Measurements from ENCODE around the gene PTPRA. TPM values are rescaled to one million over a fixed set of nuclear protein-coding genes. Genes with fewer than 3 reads are reported as not detected.

Gene PTPRA
- total RNA-seq, 1 donor from 2014 or later: 92.0 TPM

- Mint-ChIP-seq H3K4me1 (ENCODE audit: low read depth) (peaks cover 16% of the 10 kb centered on the region), H3K36me3 (ENCODE audit: low read depth) (peaks cover 23% of the 10 kb centered on the region), H3K9me3 (no peaks in the 10 kb centered on the region), H3K27me3 (ENCODE audit: low read depth) (no peaks in the 10 kb centered on the region), H3K4me3 (ENCODE audit: low read depth) (no peak overlapping the region), H3K27ac (no peak overlapping the region)
- no peak for DNase-seq (ENCODE audit: low spot score)
- intact Hi-C loops (cut with micrococcal nuclease): no loop called here
Measured at GRCh38 chr20:2865101-2865500, 8.2 kb upstream of the PTPRA start.

GRCh38 chr20:2865630-2866029 is 7.7 kb upstream of the PTPRA start:
- Mint-ChIP-seq H3K4me3 (ENCODE audit: low read depth) (no peak overlapping the region), H3K4me1 (ENCODE audit: low read depth) (peaks cover 20% of the 10 kb centered on the region), H3K27ac (peak overlapping the region; percentile 38), H3K27me3 (ENCODE audit: low read depth) (no peaks in the 10 kb centered on the region), H3K9me3 (no peaks in the 10 kb centered on the region), H3K36me3 (ENCODE audit: low read depth) (peaks cover 23% of the 10 kb centered on the region)
- no peak for DNase-seq (ENCODE audit: low spot score)
- intact Hi-C loops (cut with micrococcal nuclease): no loop called here

GRCh38 chr20:2866236-2866635 is 7.0 kb upstream of the PTPRA start:
- H3K4me3 Mint-ChIP-seq (ENCODE audit: low read depth): no peak overlapping the region
- DNase-seq (ENCODE audit: low spot score): no peak
- H3K27ac Mint-ChIP-seq: no peak overlapping the region
- H3K9me3 Mint-ChIP-seq: no peaks in the 10 kb centered on the region
- peaks cover 26% of the 10 kb centered on the region for H3K4me1 Mint-ChIP-seq (ENCODE audit: low read depth)
- H3K27me3 Mint-ChIP-seq (ENCODE audit: low read depth): no peaks in the 10 kb centered on the region
- H3K36me3 Mint-ChIP-seq (ENCODE audit: low read depth): peaks cover 19% of the 10 kb centered on the region
- intact Hi-C loops (cut with micrococcal nuclease): no loop called here

GRCh38 chr20:2867081-2867864 is 6.0 kb upstream of the PTPRA start:
- Mint-ChIP-seq H3K27ac (no peak overlapping the region), H3K36me3 (ENCODE audit: low read depth) (peaks cover 17% of the 10 kb centered on the region), H3K27me3 (ENCODE audit: low read depth) (no peaks in the 10 kb centered on the region), H3K4me3 (ENCODE audit: low read depth) (no peak overlapping the region), H3K4me1 (ENCODE audit: low read depth) (peaks cover 29% of the 10 kb centered on the region), H3K9me3 (no peaks in the 10 kb centered on the region)
- intact Hi-C loops (cut with micrococcal nuclease): no loop called here
- DNase-seq (ENCODE audit: low spot score): no peak

GRCh38 chr20:2869381-2869780 is 3.9 kb upstream of the PTPRA start:
- no peaks in the 10 kb centered on the region for H3K9me3 Mint-ChIP-seq
- H3K4me1 Mint-ChIP-seq (ENCODE audit: low read depth): peaks cover 35% of the 10 kb centered on the region
- DNase-seq (ENCODE audit: low spot score): no peak
- H3K27me3 Mint-ChIP-seq (ENCODE audit: low read depth): no peaks in the 10 kb centered on the region
- H3K4me3 Mint-ChIP-seq (ENCODE audit: low read depth): no peak overlapping the region
- peaks cover 17% of the 10 kb centered on the region for H3K36me3 Mint-ChIP-seq (ENCODE audit: low read depth)
- H3K27ac Mint-ChIP-seq: no peak overlapping the region
- intact Hi-C loops (cut with micrococcal nuclease): no loop called here

- peak overlapping the region; percentile 27 for H3K4me3 Mint-ChIP-seq (ENCODE audit: low read depth)
- H3K4me1 Mint-ChIP-seq (ENCODE audit: low read depth): peaks cover 40% of the 10 kb centered on the region
- DNase-seq (ENCODE audit: low spot score): no peak
- intact Hi-C loops (cut with micrococcal nuclease): loop anchor here (5.0 kb wide), 1 partner anchor 116 kb away; no protein-coding TSS in a partner anchor
- H3K9me3 Mint-ChIP-seq: no peaks in the 10 kb centered on the region
- H3K36me3 Mint-ChIP-seq (ENCODE audit: low read depth): peaks cover 23% of the 10 kb centered on the region
- H3K27me3 Mint-ChIP-seq (ENCODE audit: low read depth): no peaks in the 10 kb centered on the region
- peak overlapping the region; percentile 21 for H3K27ac Mint-ChIP-seq
Measured at GRCh38 chr20:2871111-2871465, 2.2 kb upstream of the PTPRA start.

GRCh38 chr20:2871661-2872458 is 1.4 kb upstream of the PTPRA start:
- intact Hi-C loops (cut with micrococcal nuclease): loop anchor here (2.0 to 5.0 kb wide), 3 partner anchors 115 to 173 kb away; no protein-coding TSS in a partner anchor
- Mint-ChIP-seq H3K27me3 (ENCODE audit: low read depth) (no peaks in the 10 kb centered on the region), H3K36me3 (ENCODE audit: low read depth) (peaks cover 29% of the 10 kb centered on the region), H3K27ac (peak overlapping the region; percentile 94), H3K9me3 (no peaks in the 10 kb centered on the region), H3K4me3 (ENCODE audit: low read depth) (peak overlapping the region; percentile 88), H3K4me1 (ENCODE audit: low read depth) (peaks cover 48% of the 10 kb centered on the region)
- DNase-seq (ENCODE audit: low spot score): no peak

GRCh38 chr20:2872459-2873009 is 747 bp upstream of the PTPRA start:
- intact Hi-C loops (cut with micrococcal nuclease): loop anchor here (1.0 to 5.0 kb wide), 5 partner anchors 32 to 172 kb away; partner anchors contain the start of genes PCED1A and VPS16
- Mint-ChIP-seq H3K4me3 (ENCODE audit: low read depth) (peak overlapping the region; percentile 88), H3K27me3 (ENCODE audit: low read depth) (no peaks in the 10 kb centered on the region), H3K9me3 (no peaks in the 10 kb centered on the region), H3K27ac (peak overlapping the region; percentile 94), H3K4me1 (ENCODE audit: low read depth) (peaks cover 47% of the 10 kb centered on the region), H3K36me3 (ENCODE audit: low read depth) (peaks cover 30% of the 10 kb centered on the region)
- DNase-seq (ENCODE audit: low spot score): peak; percentile 68

- Mint-ChIP-seq H3K4me3 (ENCODE audit: low read depth) (peak overlapping the region; percentile 78), H3K4me1 (ENCODE audit: low read depth) (peaks cover 47% of the 10 kb centered on the region), H3K27me3 (ENCODE audit: low read depth) (no peaks in the 10 kb centered on the region)
Measured at GRCh38 chr20:2873747-2874041, 413 bp downstream of the PTPRA start.

GRCh38 chr20:2874456-2874855 is 1.2 kb downstream of the PTPRA start:
- no peak for DNase-seq (ENCODE audit: low spot score)
- Mint-ChIP-seq H3K36me3 (ENCODE audit: low read depth) (peaks cover 38% of the 10 kb centered on the region), H3K4me3 (ENCODE audit: low read depth) (peak overlapping the region; percentile 78), H3K4me1 (ENCODE audit: low read depth) (peaks cover 50% of the 10 kb centered on the region), H3K27ac (peak overlapping the region; percentile 69), H3K27me3 (ENCODE audit: low read depth) (no peaks in the 10 kb centered on the region), H3K9me3 (no peaks in the 10 kb centered on the region)
- intact Hi-C loops (cut with micrococcal nuclease): loop anchor here (5.0 kb wide), 1 partner anchor 113 kb away; no protein-coding TSS in a partner anchor

More at GRCh38 chr20:2873747-2874041, 413 bp downstream of the PTPRA start:
- peak overlapping the region; percentile 69 for H3K27ac Mint-ChIP-seq
- H3K9me3 Mint-ChIP-seq: no peaks in the 10 kb centered on the region
- H3K36me3 Mint-ChIP-seq (ENCODE audit: low read depth): peaks cover 35% of the 10 kb centered on the region
- peak; percentile 62 for DNase-seq (ENCODE audit: low spot score)
- intact Hi-C loops (cut with micrococcal nuclease): loop anchor here (1.0 to 5.0 kb wide), 5 partner anchors 33 to 171 kb away; partner anchors contain the start of genes PCED1A and VPS16

GRCh38 chr20:2875690-2876203 is 2.5 kb downstream of the PTPRA start:
- Mint-ChIP-seq H3K36me3 (ENCODE audit: low read depth) (peaks cover 38% of the 10 kb centered on the region), H3K4me3 (ENCODE audit: low read depth) (peak overlapping the region; percentile 41), H3K27me3 (ENCODE audit: low read depth) (no peaks in the 10 kb centered on the region), H3K4me1 (ENCODE audit: low read depth) (peaks cover 48% of the 10 kb centered on the region), H3K9me3 (no peaks in the 10 kb centered on the region), H3K27ac (peak overlapping the region; percentile 18)
- DNase-seq (ENCODE audit: low spot score): no peak
- intact Hi-C loops (cut with micrococcal nuclease): no loop called here

GRCh38 chr20:2878515-2878914 is 5.2 kb downstream of the PTPRA start:
- intact Hi-C loops (cut with micrococcal nuclease): no loop called here
- no peak for DNase-seq (ENCODE audit: low spot score)
- Mint-ChIP-seq H3K27ac (peak overlapping the region; percentile 4), H3K36me3 (ENCODE audit: low read depth) (peaks cover 42% of the 10 kb centered on the region), H3K4me1 (ENCODE audit: low read depth) (peaks cover 36% of the 10 kb centered on the region), H3K9me3 (no peaks in the 10 kb centered on the region), H3K27me3 (ENCODE audit: low read depth) (no peaks in the 10 kb centered on the region), H3K4me3 (ENCODE audit: low read depth) (no peak overlapping the region)
